VCaP (cell line): ENCODE data around the gene EPB41.

Experiments
- H3K27ac ChIP-seq: fragments of 450-650 bp; 2 replicates; pipeline ENCODE4 v1.5.1; 2017
- TF ChIP-seq, protein P1 (sequence below): fragments of 450-650 bp; conservative IDR thresholded peaks from 2 replicates; pipeline ENCODE4 v1.5.1; 2017; ENCODE audit warnings: mild to moderate bottlenecking, moderate library complexity

EPB41 gene

DNA sequence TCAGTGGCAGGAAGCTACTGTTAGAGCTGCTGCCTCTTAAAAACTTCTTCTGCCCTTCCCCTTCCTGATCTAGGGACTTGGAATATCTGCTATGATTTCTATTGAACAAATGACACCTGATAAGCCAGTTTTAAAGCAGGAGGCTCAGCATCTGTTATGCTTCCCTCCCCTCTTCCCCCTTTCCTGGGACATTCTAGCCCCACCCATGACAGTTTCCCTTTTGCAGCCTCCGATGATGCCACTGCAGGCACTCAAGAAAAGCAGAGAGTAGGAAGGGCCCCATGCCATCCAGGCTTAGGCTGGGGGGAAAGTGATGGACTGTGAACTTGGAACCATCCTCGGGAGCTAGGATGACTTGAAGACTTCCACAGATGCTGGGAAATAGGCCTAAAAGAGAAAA is 15.1 kb upstream of the EPB41 start:
- TF ChIP-seq, protein P1, sequence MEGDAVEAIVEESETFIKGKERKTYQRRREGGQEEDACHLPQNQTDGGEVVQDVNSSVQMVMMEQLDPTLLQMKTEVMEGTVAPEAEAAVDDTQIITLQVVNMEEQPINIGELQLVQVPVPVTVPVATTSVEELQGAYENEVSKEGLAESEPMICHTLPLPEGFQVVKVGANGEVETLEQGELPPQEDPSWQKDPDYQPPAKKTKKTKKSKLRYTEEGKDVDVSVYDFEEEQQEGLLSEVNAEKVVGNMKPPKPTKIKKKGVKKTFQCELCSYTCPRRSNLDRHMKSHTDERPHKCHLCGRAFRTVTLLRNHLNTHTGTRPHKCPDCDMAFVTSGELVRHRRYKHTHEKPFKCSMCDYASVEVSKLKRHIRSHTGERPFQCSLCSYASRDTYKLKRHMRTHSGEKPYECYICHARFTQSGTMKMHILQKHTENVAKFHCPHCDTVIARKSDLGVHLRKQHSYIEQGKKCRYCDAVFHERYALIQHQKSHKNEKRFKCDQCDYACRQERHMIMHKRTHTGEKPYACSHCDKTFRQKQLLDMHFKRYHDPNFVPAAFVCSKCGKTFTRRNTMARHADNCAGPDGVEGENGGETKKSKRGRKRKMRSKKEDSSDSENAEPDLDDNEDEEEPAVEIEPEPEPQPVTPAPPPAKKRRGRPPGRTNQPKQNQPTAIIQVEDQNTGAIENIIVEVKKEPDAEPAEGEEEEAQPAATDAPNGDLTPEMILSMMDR: no peak
- peak overlapping the region; percentile 18; the same call in 1 of the 2 replicates for H3K27ac ChIP-seq

DNA sequence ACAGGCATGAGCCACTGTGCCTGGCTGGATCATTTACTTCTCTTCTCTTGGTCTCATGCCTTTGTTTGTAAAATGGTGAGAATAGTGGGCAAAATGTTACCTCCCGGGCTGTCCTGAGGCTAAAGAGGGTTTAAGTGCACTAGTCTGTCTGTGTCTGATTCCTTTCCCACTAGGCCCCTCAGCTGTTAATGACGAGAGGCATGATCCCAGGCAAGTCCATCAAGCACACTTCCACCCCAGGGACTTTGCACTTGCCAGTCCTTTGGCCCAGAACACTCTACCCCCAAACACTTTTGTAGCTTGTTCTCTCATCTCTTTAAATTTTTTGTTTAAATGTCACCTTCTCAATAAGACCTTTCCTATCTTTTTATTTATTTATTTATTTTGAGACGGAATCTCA is 13.8 kb upstream of the EPB41 start:
- no peak overlapping the region for H3K27ac ChIP-seq
- TF ChIP-seq, protein P1: no peak

DNA sequence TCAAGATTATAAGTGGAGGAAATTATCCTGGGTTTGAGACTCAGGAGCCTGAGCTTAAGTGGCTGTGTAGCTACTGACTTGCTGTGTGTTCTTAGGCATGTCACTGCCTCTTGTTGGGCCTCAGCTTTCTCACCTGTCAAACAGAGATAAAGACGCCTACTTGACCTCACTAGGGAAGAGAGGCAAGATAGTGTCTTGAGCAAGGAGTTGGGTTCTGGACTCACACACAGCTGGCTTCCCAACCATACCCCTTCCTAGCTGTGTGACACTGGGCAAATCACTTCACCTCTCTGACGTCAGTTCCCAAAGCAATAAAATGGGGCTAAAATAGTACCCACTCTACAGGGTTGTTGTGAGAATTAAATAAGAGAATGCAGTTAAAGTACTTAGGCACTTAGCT is 11.6 kb upstream of the EPB41 start:
- no peak overlapping the region for H3K27ac ChIP-seq
- TF ChIP-seq, protein P1: no peak

GRCh38 chr1:28905921-28906666 is 8.3 kb upstream of the EPB41 start:
- TF ChIP-seq, protein P1: no peak

GRCh38 chr1:28909198-28909597 is 5.2 kb upstream of the EPB41 start:
- no peak overlapping the region for H3K27ac ChIP-seq
- TF ChIP-seq, protein P1: no peak

More at GRCh38 chr1:28905921-28906666, 8.3 kb upstream of the EPB41 start:
- H3K27ac ChIP-seq: no peak overlapping the region

DNA sequence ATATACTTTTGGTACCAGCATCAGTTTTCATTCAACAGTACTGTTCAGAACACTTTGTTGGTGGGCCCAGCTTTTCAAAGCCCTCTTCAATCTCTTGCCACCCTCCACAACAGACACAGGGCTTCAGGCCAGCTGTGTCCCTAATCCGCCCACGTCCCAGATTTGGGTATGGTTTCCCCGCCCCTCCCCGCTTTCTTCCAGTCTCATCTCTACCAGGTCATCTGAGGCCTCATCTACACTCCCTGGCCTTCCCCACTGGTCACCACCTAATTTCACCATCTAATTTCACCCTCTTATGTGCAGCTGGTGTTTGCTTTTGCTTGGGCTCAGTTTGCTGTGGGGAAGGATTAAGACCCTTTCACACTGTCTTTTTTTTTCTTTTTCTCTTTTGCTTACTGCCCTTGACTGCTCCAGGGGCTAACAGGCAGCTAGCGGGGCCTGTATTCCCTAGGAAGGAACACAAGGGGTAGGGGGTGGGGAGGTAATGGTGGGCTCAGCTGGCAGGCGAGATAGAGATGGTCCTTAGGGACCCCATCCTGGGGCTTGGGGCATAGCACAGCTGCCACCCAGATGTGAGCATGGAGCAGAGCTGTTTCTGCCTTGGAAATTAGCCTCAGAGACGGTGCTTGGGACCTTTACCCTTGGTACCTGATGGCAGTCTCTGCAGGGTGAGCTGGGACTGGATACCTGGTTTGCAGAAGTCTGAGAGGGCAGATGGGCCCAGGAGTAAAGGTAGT is 3.8 kb upstream of the EPB41 start:
- no peak overlapping the region for H3K27ac ChIP-seq

DNA sequence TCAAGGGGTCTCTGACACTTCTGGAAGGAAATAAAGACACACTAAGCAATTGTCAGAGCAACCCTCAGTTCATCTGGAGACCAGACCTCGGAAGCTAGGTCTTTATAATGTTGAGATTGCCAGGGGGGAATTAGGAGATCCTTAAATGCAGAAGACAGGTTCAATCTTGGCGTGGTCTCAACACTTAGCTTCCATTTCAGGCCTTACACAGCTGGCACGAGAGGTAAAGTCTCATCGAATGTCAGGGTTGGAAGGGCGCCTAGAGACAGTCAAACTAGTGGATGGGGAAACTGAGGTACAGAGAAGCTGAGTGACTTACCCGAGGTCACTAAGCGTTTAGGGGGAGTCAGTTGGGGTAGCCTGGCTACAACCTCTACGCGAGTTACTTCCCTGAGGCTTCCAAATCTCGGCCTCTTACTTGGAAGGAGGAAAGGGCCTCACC is 562 bp upstream of the EPB41 start:
- peak overlapping the region; percentile 88 for H3K27ac ChIP-seq
- TF ChIP-seq, protein P1: no peak

More for the DNA sequence above, 3.8 kb upstream of the EPB41 start:
- TF ChIP-seq, protein P1: no peak
